GM12878 (cell line): ENCODE results near the gene SCGN. TPM values are rescaled to one million over a fixed set of nuclear protein-coding genes. Genes with fewer than 3 reads are reported as not detected.

Experiments used
- CHD1 ChIP-seq: IDR thresholded peaks from 2 replicates; pipeline ENCODE4 v1.6.1; 2012; ENCODE audit warnings: low read depth, low read length, improper control_type of control experiment
- CREB1 ChIP-seq: IDR thresholded peaks from 2 replicates; pipeline ENCODE4 v1.6.1; 2012; ENCODE audit warnings: low read depth, mild to moderate bottlenecking, inconsistent platforms
- HDGF ChIP-seq: fragments of 450-650 bp; IDR thresholded peaks from 2 replicates; pipeline ENCODE4 v1.6.1; 2016; ENCODE audit warnings: antibody characterized with exemption
- IKZF1 ChIP-seq: fragments of 450-650 bp; conservative IDR thresholded peaks from 2 replicates; pipeline ENCODE4 v1.6.1; 2017; ENCODE audit warnings: antibody characterized with exemption, mild to moderate bottlenecking
- PML ChIP-seq: IDR thresholded peaks from 2 replicates; pipeline ENCODE4 v1.6.1; 2012; ENCODE audit warnings: low read length, inconsistent platforms
- SIX5 ChIP-seq: IDR thresholded peaks from 2 replicates; pipeline ENCODE4 v1.6.1; 2011; ENCODE audit warnings: mild to moderate bottlenecking, low read depth, low read length, moderate library complexity; ENCODE audit not compliant: severe bottlenecking
- SMARCA5 ChIP-seq: fragments of 450-650 bp; IDR thresholded peaks from 2 replicates; pipeline ENCODE4 v1.6.1; 2017; ENCODE audit warnings: mild to moderate bottlenecking
- SPI1 ChIP-seq: IDR thresholded peaks from 2 replicates; pipeline ENCODE4 v1.6.1; 2011; ENCODE audit warnings: low read depth, mild to moderate bottlenecking, low read length, moderate library complexity, borderline replicate concordance; ENCODE audit not compliant: insufficient read depth
- SREBF1 ChIP-seq: IDR thresholded peaks from 2 replicates; pipeline ENCODE4 v1.6.1; 2012; ENCODE audit warnings: mild to moderate bottlenecking, low read length
- polyA plus RNA-seq, 11 experiments: library from polyadenylated mRNA; depleted of rRNA in 4 of 11; unstranded in 6 of 11; stranded (reverse) in 5 of 11; fragments of >200 nt; fragmentation: Nextera tagmentation in 4 of 11; fragmentation: Illumina TruSeq in 1 of 11; extraction: Ambion mirVana in 4 of 11; extraction: Trizol in 1 of 11; gene quantifications; 1 replicate in 1 of 11; 2 replicates in 10 of 11; pipeline versions ENCODE4 v1.2.1 to v1.2.3, GENCODE V29; 2011 to 2016; ENCODE audit warnings: inconsistent platforms in 2 of 11, missing spikeins in 2 of 11, low read depth in 1 of 11
- total RNA-seq, 4 experiments: library from RNA; depleted of rRNA in 3 of 4; stranded (reverse); fragments of >200 nt in 3 of 4; fragmentation: Illumina TruSeq in 1 of 4; extraction: Trizol in 1 of 4; gene quantifications; 2 replicates each; pipeline versions ENCODE4 v1.2.1 to v1.2.3, GENCODE V29; 2013 to 2021
- TF ChIP-seq, protein P1 (sequence below): fragments of 450-650 bp; formaldehyde crosslinking; IDR thresholded peaks from 2 replicates; pipeline ENCODE4 v1.5.0; 2022; ENCODE audit warnings: mild to moderate bottlenecking, missing genetic modification characterization
- TF ChIP-seq, protein P2 (sequence below): fragments of 450-650 bp; IDR thresholded peaks from 2 replicates; pipeline ENCODE4 v1.6.1; 2017; ENCODE audit warnings: mild to moderate bottlenecking, moderate library complexity
- TF ChIP-seq, protein P3 (sequence below): fragments of 450-650 bp; IDR thresholded peaks from 2 replicates; pipeline ENCODE4 v1.6.1; 2018; ENCODE audit warnings: mild to moderate bottlenecking, low read depth, moderate library complexity; ENCODE audit not compliant: partially characterized antibody
- TF ChIP-seq, protein P4 (sequence below): IDR thresholded peaks from 2 replicates; pipeline ENCODE4 v1.6.1; 2011; ENCODE audit warnings: low read depth, mild to moderate bottlenecking, low read length, moderate library complexity, borderline replicate concordance; ENCODE audit errors: extremely low read depth

SCGN gene
- total and polyA plus RNA-seq, 10 of the 15 experiments (the other 5 are each of a cell fraction or from before 2014, with no cell fraction given) = not detected

DNA sequence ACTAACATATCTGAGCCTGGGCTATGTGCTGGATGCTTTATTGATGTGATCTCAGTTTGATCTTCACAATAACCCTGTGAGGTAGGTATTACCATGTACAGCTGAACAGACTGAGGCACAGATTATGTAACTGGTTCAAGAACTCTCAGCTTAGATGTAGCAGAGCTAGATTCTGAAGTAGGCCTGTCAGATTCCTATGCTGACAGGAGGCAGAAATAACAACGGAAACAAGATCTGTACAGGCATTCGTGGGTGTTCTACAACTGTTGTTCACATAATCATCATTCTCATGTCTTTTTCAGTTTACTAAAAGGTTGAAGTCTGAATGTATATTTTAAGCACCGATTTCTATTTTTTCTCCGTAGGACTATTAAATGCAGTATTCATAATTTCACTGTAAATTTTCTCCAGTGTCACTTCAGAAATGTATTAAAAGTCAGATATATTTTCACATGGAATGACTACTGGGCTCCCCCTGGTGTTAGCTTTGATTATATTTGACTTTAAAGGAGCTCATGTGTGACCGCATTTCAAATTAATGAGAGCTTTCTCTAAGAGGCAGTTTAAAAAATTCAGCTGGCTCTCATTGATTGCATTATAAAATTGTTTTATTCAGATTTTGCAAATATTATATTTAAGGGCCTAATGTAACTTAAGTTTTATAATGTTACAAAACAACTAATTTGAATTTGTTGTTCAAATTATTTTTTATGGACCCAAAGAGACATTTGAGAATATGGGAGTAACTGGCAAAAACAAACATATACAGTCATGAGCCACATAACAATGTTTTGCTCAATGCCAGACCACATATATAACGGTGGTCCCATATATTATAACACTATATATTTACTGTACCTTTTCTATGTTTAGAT is 66.1 kb downstream of the SCGN start (continued):
- TF ChIP-seq CHD1 (no peak), PML (no peak), SIX5 (no peak), IKZF1 (no peak), HDGF (no peak), CREB1 (no peak), SREBF1 (no peak), SPI1 (no peak), SMARCA5 (no peak)
- TF ChIP-seq, protein P1, sequence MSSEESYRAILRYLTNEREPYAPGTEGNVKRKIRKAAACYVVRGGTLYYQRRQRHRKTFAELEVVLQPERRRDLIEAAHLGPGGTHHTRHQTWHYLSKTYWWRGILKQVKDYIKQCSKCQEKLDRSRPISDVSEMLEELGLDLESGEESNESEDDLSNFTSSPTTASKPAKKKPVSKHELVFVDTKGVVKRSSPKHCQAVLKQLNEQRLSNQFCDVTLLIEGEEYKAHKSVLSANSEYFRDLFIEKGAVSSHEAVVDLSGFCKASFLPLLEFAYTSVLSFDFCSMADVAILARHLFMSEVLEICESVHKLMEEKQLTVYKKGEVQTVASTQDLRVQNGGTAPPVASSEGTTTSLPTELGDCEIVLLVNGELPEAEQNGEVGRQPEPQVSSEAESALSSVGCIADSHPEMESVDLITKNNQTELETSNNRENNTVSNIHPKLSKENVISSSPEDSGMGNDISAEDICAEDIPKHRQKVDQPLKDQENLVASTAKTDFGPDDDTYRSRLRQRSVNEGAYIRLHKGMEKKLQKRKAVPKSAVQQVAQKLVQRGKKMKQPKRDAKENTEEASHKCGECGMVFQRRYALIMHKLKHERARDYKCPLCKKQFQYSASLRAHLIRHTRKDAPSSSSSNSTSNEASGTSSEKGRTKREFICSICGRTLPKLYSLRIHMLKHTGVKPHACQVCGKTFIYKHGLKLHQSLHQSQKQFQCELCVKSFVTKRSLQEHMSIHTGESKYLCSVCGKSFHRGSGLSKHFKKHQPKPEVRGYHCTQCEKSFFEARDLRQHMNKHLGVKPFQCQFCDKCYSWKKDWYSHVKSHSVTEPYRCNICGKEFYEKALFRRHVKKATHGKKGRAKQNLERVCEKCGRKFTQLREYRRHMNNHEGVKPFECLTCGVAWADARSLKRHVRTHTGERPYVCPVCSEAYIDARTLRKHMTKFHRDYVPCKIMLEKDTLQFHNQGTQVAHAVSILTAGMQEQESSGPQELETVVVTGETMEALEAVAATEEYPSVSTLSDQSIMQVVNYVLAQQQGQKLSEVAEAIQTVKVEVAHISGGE (CRISPR knock-in tag) = no peak
- TF ChIP-seq, protein P2, sequence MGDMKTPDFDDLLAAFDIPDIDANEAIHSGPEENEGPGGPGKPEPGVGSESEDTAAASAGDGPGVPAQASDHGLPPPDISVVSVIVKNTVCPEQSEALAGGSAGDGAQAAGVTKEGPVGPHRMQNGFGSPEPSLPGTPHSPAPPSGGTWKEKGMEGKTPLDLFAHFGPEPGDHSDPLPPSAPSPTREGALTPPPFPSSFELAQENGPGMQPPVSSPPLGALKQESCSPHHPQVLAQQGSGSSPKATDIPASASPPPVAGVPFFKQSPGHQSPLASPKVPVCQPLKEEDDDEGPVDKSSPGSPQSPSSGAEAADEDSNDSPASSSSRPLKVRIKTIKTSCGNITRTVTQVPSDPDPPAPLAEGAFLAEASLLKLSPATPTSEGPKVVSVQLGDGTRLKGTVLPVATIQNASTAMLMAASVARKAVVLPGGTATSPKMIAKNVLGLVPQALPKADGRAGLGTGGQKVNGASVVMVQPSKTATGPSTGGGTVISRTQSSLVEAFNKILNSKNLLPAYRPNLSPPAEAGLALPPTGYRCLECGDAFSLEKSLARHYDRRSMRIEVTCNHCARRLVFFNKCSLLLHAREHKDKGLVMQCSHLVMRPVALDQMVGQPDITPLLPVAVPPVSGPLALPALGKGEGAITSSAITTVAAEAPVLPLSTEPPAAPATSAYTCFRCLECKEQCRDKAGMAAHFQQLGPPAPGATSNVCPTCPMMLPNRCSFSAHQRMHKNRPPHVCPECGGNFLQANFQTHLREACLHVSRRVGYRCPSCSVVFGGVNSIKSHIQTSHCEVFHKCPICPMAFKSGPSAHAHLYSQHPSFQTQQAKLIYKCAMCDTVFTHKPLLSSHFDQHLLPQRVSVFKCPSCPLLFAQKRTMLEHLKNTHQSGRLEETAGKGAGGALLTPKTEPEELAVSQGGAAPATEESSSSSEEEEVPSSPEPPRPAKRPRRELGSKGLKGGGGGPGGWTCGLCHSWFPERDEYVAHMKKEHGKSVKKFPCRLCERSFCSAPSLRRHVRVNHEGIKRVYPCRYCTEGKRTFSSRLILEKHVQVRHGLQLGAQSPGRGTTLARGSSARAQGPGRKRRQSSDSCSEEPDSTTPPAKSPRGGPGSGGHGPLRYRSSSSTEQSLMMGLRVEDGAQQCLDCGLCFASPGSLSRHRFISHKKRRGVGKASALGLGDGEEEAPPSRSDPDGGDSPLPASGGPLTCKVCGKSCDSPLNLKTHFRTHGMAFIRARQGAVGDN = no peak
- TF ChIP-seq, protein P3, sequence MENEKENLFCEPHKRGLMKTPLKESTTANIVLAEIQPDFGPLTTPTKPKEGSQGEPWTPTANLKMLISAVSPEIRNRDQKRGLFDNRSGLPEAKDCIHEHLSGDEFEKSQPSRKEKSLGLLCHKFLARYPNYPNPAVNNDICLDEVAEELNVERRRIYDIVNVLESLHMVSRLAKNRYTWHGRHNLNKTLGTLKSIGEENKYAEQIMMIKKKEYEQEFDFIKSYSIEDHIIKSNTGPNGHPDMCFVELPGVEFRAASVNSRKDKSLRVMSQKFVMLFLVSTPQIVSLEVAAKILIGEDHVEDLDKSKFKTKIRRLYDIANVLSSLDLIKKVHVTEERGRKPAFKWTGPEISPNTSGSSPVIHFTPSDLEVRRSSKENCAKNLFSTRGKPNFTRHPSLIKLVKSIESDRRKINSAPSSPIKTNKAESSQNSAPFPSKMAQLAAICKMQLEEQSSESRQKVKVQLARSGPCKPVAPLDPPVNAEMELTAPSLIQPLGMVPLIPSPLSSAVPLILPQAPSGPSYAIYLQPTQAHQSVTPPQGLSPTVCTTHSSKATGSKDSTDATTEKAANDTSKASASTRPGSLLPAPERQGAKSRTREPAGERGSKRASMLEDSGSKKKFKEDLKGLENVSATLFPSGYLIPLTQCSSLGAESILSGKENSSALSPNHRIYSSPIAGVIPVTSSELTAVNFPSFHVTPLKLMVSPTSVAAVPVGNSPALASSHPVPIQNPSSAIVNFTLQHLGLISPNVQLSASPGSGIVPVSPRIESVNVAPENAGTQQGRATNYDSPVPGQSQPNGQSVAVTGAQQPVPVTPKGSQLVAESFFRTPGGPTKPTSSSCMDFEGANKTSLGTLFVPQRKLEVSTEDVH = no peak
- TF ChIP-seq, protein P4, sequence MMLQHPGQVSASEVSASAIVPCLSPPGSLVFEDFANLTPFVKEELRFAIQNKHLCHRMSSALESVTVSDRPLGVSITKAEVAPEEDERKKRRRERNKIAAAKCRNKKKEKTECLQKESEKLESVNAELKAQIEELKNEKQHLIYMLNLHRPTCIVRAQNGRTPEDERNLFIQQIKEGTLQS = no peak
